NCI-H1048 (cell line): ENCODE measurements around the gene ADAM19.
"Not testable (repeated sequence)": the region's sequence is repeated elsewhere in the genome, so short reads cannot be mapped to it uniquely, and the experiment has no call there.

ENCODE experiments used
- DNase-seq: peaks from one replicate; lab custom pipeline; 2025; lab: John Stamatoyannopoulos, UW

ADAM19 gene

GRCh38 chr5:157460921-157461792, 114.4 kb downstream of the ADAM19 start:
- no peak for DNase-seq

GRCh38 chr5:157459715-157460599, 115.6 kb downstream of the ADAM19 start, which contains the start of gene NIPAL4:
TSS of gene NIPAL4 (plus strand) at chr5:157460213. CDS start at chr5:157460321, 108 bp downstream.
- DNase-seq, result no peak

- no peak for DNase-seq
Measured at GRCh38 chr5:157458835-157459234, 116.7 kb downstream of the ADAM19 start.

- DNase-seq, result no peak
Measured at GRCh38 chr5:157457391-157457790, 118.2 kb downstream of the ADAM19 start.

GRCh38 chr5:157456301-157456700, 119.3 kb downstream of the ADAM19 start:
- DNase-seq, result no peak

GRCh38 chr5:157455057-157455456, 120.5 kb downstream of the ADAM19 start:
- DNase-seq, result no peak

- DNase-seq, result no peak
Measured at GRCh38 chr5:157454273-157454672, 121.3 kb downstream of the ADAM19 start.

GRCh38 chr5:157451806-157452205, 123.8 kb downstream of the ADAM19 start:
- no peak for DNase-seq

GRCh38 chr5:157450024-157450423, 125.6 kb downstream of the ADAM19 start:
- DNase-seq, result no peak

- no peak for DNase-seq
Measured at GRCh38 chr5:157449011-157449723, 126.4 kb downstream of the ADAM19 start.

- DNase-seq, result no peak
Measured at GRCh38 chr5:157447201-157447637, 128.4 kb downstream of the ADAM19 start.

- DNase-seq, result no peak
Measured at GRCh38 chr5:157446412-157446935, 129.1 kb downstream of the ADAM19 start.

- no peak for DNase-seq
Measured at GRCh38 chr5:157445745-157446411, 129.7 kb downstream of the ADAM19 start.

GRCh38 chr5:157444224-157444623, 131.4 kb downstream of the ADAM19 start:
- no peak for DNase-seq

- no peak for DNase-seq
Measured at GRCh38 chr5:157443041-157443549, 132.5 kb downstream of the ADAM19 start.

- no peak for DNase-seq
Measured at GRCh38 chr5:157434096-157434495, 141.5 kb downstream of the ADAM19 start.

- DNase-seq, result no peak
Measured at GRCh38 chr5:157431544-157432200, 143.9 kb downstream of the ADAM19 start.

GRCh38 chr5:157429920-157430319, 145.7 kb downstream of the ADAM19 start:
- not testable (repeated sequence) for DNase-seq
